Stomach (tissue), 9 donors: ENCODE results near the gene SYT8. TPM values are rescaled to one million over a fixed set of nuclear protein-coding genes. Genes with fewer than 3 reads are reported as not detected.

Experiments used
- DNase-seq, 2 donors: peaks; one replicate each; pipeline versions ENCODE4 v3.0.0 to v3.0.0-alpha.2; 2013 to 2019
- H3K27ac ChIP-seq, 5 donors: fragments of 200-600 bp in 4 of 5; sonication (generic) in 4 of 5; one replicate each; pipeline ENCODE4 v1.5.1; 2013 to 2019; ENCODE audit warnings: mild to moderate bottlenecking in 1 of 5, moderate library complexity in 1 of 5
- H3K27me3 ChIP-seq, 3 donors: fragments of 200-600 bp; sonication (generic); one replicate each; pipeline ENCODE4 v1.5.1; 2017 to 2019; ENCODE audit warnings: mixed run types in 1 of 3
- H3K36me3 ChIP-seq, 4 donors: fragments of 200-600 bp; sonication (generic); 1 replicate in 3 of 4; 2 replicates in 1 of 4; pipeline ENCODE4 v1.5.1; 2016 to 2019
- H3K4me1 ChIP-seq, 4 donors: fragments of 200-600 bp; sonication (generic); one replicate each; pipeline ENCODE4 v1.5.1; 2016 to 2019
- H3K4me3 ChIP-seq, 4 donors: fragments of 200-600 bp; sonication (generic) in 3 of 4; one replicate each; pipeline ENCODE4 v1.5.1; 2016 to 2019; ENCODE audit warnings: mild to moderate bottlenecking in 1 of 4
- H3K9me3 ChIP-seq, 4 donors: fragments of 200-600 bp; sonication (generic); one replicate each; pipeline ENCODE4 v1.5.1; 2016 to 2019
- EP300 ChIP-seq: sonication (generic); formaldehyde crosslinking; IDR thresholded peaks from one replicate; pipeline ENCODE4 v1.6.1; 2017; ENCODE audit warnings: antibody characterized with exemption
- POLR2A ChIP-seq, 4 donors: fragments of 450-650 bp; IDR thresholded peaks; one replicate each; pipeline ENCODE4 v1.6.1; 2016; ENCODE audit warnings: antibody characterized with exemption in 4 of 4, control low read depth in 2 of 4, mild to moderate bottlenecking in 1 of 4, moderate library complexity in 1 of 4
- POLR2AphosphoS5 ChIP-seq, 3 donors: sonication (generic); formaldehyde crosslinking; IDR thresholded peaks; one replicate each; pipeline ENCODE4 v1.6.1; 2016; ENCODE audit warnings: antibody characterized with exemption in 3 of 3
- WGBS, 5 donors: extraction: QIAGEN DNeasy Blood & Tissue Kit in 3 of 5; methylation state at CpG; one replicate each; pipeline versions ENCODE4 v1.1.5 to v1.1.7; 2013 to 2018; 5-methylcytosine and 5-hydroxymethylcytosine counted together
- intact Hi-C: fragments of 100-400 bp; cut with DNase I; formaldehyde crosslinking; loops from one replicate; pipeline ENCODE4 v1.15.1; 2023; ENCODE audit warnings: low total_unique reads
- polyA plus RNA-seq, 3 donors: library from polyadenylated mRNA; stranded (reverse); fragments of 200-250 nt; gene quantifications; one replicate each; pipeline ENCODE4 v1.2.3, GENCODE V29; 2013
- total RNA-seq, 5 donors: library from RNA; depleted of rRNA; stranded (reverse); fragments of >200 nt; gene quantifications; one replicate each; pipeline versions ENCODE4 v1.1.0 to v1.2.3, GENCODE V29; 2014 to 2016
- TF ChIP-seq, protein P1 (sequence below), 7 experiments: fragments of 450-650 bp in 4 of 7; fragments of 200-600 bp in 3 of 7; sonication (generic) in 3 of 7; IDR thresholded peaks; one replicate each; pipeline ENCODE4 v1.5.1; 2016 to 2019; ENCODE audit warnings: antibody characterized with exemption in 7 of 7, control low read depth in 2 of 7, mild to moderate bottlenecking in 1 of 7
- donor health status: healthy with polysubstance abuse.
- donor health status: Bipolar disorder and iron deficiency.
- donor health status: healthy.

Gene SYT8
- total and polyA plus RNA-seq, 8 donors: 0.72 to 77.3 (median 2.7) TPM

GRCh38 chr11:1819074-1819473, 15.7 kb upstream of the SYT8 start:
- Histone ChIP-seq H3K4me1 (peaks cover 0 to 5% (median 2%) of the 10 kb centered on the region in 4 donors), H3K27me3 (peaks cover 0 to 9% (median 0%) of the 10 kb centered on the region in 3 donors), H3K4me3 (no peak overlapping the region), H3K27ac (no peak overlapping the region), H3K36me3 (no peaks in the 10 kb centered on the region), H3K9me3 (peaks cover 0 to 19% (median 15%) of the 10 kb centered on the region in 4 donors)
- no peak for TF ChIP-seq POLR2AphosphoS5 (IDR thresholded peaks at IDR 0.05)
- DNase-seq: no peak
- intact Hi-C loops: no loop called here
- WGBS, 5 donors: 54 to 100% (median 86%) methylated on average over 1 to 3 of the region's 3 CpGs

DNA sequence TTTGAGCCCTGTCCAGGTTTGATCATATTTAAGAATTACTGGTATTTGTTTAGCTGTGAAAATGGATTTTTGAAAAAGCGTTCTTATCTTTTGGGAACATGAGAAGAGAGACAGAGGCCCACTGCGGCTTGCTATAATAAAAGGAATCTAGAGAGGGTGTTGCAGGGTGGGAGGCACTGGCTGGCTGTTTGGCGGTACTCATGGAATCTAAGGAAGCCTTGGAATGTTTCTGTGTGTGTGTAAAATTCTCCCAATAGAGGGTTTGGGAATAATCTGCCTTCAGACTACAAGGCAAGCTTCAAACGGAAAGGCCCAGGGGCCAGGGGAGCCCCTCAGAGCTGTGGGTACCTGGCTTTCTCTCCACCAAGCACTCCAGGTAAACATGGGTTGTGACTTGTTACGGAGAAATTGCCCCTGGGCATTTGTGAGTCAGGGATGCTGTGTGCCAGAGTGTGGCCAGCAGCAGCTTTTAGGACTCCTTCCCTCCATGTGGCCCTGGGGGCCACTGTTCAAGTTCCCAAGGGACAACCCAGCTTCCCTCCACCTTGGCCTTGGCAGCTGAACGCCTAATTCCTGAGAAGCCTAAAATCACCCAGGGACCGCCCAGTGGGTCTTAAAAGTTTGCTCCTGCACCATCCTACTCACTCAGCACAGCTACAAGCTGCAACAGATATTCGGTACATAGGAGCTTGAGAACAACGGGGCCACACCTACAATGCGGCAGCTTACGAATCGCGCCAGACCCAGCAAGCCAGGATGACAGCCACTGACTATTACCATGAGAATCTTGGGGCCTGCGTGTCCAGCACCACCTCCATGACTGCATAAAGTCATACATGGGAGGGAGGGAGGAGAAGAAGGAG, 14.1 kb upstream of the SYT8 start:
- H3K4me1 ChIP-seq: peaks cover 7 to 21% (median 12%) of the 10 kb centered on the region in 4 donors
- peaks cover 0 to 6% (median 0%) of the 10 kb centered on the region in 3 donors for H3K27me3 ChIP-seq
- TF ChIP-seq POLR2A (IDR thresholded peaks at IDR 0.05) (no peak), POLR2AphosphoS5 (IDR thresholded peaks at IDR 0.05) (no peak)
- intact Hi-C loops: no loop called here
- 77 to 89% (median 83%) methylated on average over 14 of the region's 14 CpGs for WGBS, 5 donors
- no peaks in the 10 kb centered on the region for H3K36me3 ChIP-seq
- H3K27ac ChIP-seq: no peak overlapping the region
- no peak overlapping the region for H3K4me3 ChIP-seq
- peaks cover 0 to 19% (median 15%) of the 10 kb centered on the region in 4 donors for H3K9me3 ChIP-seq
- no peak for DNase-seq

DNA sequence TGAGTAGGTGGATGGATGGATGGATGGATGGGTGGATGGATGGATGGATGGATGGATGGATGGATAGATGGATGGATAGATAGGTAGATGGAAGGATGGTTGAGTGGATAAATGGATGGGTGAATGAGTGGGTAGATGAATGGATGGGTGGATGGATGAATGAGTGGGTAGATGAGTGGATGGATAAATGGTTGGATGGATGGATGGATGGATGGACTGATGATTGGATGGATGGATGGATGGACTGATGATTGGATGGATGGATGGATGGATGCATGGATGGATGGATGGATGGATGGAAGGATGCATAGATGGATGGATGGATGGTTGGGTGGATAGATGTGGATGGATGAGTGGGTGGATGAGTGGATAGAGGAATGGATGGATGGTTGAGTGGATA, 13.2 kb upstream of the SYT8 start:
- TF ChIP-seq EP300 (no peak), POLR2AphosphoS5 (IDR thresholded peaks at IDR 0.05) (no peak), POLR2A (IDR thresholded peaks at IDR 0.05) (no peak)
- TF ChIP-seq, protein P1, sequence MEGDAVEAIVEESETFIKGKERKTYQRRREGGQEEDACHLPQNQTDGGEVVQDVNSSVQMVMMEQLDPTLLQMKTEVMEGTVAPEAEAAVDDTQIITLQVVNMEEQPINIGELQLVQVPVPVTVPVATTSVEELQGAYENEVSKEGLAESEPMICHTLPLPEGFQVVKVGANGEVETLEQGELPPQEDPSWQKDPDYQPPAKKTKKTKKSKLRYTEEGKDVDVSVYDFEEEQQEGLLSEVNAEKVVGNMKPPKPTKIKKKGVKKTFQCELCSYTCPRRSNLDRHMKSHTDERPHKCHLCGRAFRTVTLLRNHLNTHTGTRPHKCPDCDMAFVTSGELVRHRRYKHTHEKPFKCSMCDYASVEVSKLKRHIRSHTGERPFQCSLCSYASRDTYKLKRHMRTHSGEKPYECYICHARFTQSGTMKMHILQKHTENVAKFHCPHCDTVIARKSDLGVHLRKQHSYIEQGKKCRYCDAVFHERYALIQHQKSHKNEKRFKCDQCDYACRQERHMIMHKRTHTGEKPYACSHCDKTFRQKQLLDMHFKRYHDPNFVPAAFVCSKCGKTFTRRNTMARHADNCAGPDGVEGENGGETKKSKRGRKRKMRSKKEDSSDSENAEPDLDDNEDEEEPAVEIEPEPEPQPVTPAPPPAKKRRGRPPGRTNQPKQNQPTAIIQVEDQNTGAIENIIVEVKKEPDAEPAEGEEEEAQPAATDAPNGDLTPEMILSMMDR (IDR thresholded peaks at IDR 0.05): no peak
- intact Hi-C loops: no loop called here
- Histone ChIP-seq H3K27ac (no peak overlapping the region), H3K4me1 (peaks cover 14 to 30% (median 20%) of the 10 kb centered on the region in 4 donors), H3K27me3 (peaks cover 0 to 12% (median 0%) of the 10 kb centered on the region in 3 donors), H3K9me3 (peaks cover 0 to 19% (median 15%) of the 10 kb centered on the region in 4 donors), H3K36me3 (no peaks in the 10 kb centered on the region), H3K4me3 (no peak overlapping the region)
- DNase-seq: no peak

DNA sequence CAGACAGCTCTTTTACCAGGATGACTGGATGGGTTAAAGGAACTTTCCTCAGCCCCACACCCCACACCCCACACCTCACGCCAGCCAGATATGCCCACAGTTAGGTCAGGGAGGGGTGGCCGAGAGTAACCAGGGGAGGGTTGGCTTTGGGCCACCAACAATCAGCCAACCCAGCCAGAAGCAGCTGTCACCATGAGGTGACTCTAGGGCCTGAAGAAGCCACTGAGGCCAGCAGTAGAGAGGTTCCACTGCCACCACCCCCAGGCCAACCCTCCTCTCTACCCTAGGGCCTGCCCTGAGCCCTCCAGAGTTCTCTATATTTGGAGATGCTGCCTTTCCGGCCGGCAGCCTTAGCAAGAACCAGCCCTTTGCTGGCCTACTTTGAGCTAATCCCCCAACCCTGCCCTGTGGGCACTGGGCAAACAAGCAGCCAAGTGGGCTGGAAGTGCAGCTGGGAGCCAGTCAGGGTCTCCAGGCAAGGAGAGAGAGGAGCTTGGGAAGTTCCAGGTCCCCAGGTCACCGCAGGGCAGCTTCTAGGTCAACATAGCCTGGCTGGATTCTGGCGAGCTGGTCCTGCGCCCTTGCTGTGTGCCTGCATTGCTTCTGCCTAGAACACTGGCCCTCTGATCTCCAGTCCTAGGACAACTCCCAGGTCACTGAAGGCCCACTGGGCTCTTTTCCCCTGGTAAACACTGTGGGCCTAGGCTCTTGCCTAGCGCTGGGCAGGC, 12.0 kb upstream of the SYT8 start:
- Histone ChIP-seq H3K4me1 (peaks cover 26 to 42% (median 33%) of the 10 kb centered on the region in 4 donors), H3K9me3 (peaks cover 0 to 18% (median 15%) of the 10 kb centered on the region in 4 donors), H3K36me3 (no peaks in the 10 kb centered on the region), H3K27me3 (peaks cover 0 to 12% (median 0%) of the 10 kb centered on the region in 3 donors), H3K4me3 (no peak overlapping the region), H3K27ac (no peak overlapping the region)
- intact Hi-C loops: no loop called here
- TF ChIP-seq, protein P1 (IDR thresholded peaks at IDR 0.05): no peak
- 60 to 83% (median 76%) methylated on average over 5 to 8 of the region's 8 CpGs for WGBS, 5 donors
- no peak for DNase-seq

DNA sequence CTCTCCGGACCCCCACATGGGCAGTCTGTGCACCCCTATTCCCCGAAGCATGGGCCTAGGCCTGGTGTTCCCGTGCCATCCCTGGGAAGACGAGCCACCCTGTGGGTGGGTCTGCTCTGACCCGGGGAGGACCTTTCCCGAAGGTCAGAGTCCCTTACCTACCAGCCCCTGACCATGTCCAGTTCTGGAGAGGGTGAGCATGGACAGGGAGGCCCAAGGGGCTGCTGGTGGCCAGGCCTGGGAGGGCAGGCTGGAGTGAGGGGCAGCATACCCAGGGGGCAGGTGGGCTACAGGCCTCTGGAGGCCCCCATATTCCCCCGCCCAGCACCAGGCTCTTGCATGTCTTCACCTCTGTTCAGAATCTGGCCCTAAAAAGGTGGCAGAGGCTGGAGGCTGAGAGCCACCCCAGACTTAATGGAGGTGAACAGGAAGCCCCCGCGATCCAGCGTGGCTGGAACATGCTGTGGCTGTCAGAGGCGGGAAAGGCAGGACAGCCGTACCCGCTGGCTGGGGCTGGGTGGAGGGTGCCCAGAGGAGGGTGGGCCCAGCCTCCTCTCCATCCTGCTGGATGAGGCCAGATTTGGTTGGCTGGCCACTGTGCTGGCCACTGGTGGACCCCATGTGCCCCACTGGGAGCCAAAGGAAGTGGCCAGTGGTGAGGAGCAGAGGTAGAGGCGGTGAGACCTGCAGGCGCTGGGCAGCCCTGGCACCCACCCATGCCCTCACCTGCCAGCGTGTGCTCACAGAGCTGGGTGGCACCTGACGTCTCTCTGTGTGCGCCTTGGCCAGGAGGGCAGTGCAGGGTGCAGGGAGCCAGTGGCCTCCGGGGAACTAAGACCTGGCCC, 11.2 kb upstream of the SYT8 start:
- peaks cover 28 to 50% (median 34%) of the 10 kb centered on the region in 4 donors for H3K4me1 ChIP-seq
- peaks cover 0 to 14% (median 0%) of the 10 kb centered on the region in 3 donors for H3K27me3 ChIP-seq
- H3K9me3 ChIP-seq: peaks cover 0 to 11% (median 8%) of the 10 kb centered on the region in 4 donors
- WGBS, 5 donors: 78 to 94% (median 86%) methylated on average over 12 to 19 of the region's 19 CpGs
- intact Hi-C loops: no loop called here
- no peak overlapping the region for H3K4me3 ChIP-seq
- TF ChIP-seq EP300: no peak
- TF ChIP-seq, protein P1 (IDR thresholded peaks at IDR 0.05): no peak
- no peak for TF ChIP-seq POLR2AphosphoS5 (IDR thresholded peaks at IDR 0.05)
- TF ChIP-seq POLR2A (IDR thresholded peaks at IDR 0.05): no peak
- H3K36me3 ChIP-seq: no peaks in the 10 kb centered on the region
- peak in 1 of 2 donors; percentile 55 for DNase-seq
- H3K27ac ChIP-seq: no peak overlapping the region
